GM12875 (cell line): ENCODE data around the gene IL36G.

ENCODE experiments used
- H3K4me3 ChIP-seq: one replicate; pipeline ENCODE4 v1.5.1; 2011; ENCODE audit warnings: low read depth, low read length, control low read depth
- CTCF ChIP-seq: IDR thresholded peaks from 2 replicates; pipeline ENCODE4 v1.5.1; 2011; ENCODE audit warnings: low read depth, mild to moderate bottlenecking, control low read depth, inconsistent platforms, low read length, moderate library complexity, borderline replicate concordance; ENCODE audit not compliant: insufficient read depth

The IL36G gene

DNA sequence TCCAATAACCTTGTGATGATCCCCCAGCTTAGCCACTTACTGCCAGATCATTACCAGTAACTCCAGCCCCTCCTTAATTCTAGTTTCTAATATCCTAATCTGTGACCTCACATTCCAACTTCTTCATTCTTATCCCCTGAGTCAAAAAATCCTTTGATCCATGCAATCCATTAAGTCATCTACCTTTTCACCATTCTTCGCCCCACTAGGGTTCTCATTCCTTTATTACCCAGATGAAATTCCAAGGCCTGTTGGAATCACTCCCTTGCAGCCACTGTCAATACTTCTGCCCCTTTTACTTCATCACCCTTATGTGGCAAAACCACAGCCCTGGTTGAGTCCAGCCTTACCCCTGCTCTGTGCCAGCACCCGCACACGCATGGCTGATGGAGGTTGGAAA is 20.3 kb upstream of the IL36G start:
- no peak for TF ChIP-seq CTCF
- no peak overlapping the region for H3K4me3 ChIP-seq

DNA sequence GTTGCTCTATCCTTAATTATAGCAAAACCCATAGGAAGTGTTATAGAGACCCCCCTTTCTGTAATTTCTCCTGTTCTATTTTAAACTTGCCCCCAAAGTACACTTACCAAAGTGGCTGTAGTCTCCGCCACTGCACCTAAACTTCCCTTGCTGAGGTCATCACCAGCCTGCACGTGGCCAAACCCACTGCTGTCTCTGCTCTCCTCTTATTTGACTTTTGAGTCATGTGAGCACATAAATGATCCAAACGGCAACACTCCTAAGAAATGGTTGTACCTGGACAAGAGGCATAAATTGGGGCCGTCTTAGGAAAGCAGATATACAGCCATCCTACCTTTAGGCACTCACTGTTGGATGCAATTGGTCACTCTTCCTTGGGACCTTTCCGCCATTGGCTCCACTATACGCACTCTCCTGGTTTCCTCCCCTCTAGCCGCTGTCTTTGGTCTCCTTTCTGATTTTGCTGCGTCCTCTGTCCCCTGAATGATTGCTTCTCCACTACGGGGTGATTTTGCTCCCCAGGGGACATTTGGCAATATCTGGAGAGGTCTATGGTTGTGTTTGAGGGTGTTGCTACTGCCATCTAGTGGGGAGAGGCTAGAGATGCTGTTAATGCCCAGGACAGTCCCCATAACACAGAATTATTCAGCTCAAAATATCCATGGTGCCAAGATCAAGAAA is 19.2 kb upstream of the IL36G start:
- no peak overlapping the region for H3K4me3 ChIP-seq
- TF ChIP-seq CTCF: peak; percentile 88

- H3K4me3 ChIP-seq: no peak overlapping the region
- TF ChIP-seq CTCF: no peak
Observed at GRCh38 chr2:112959109-112959812, 18.5 kb upstream of the IL36G start.

GRCh38 chr2:112960230-112960825 is 17.5 kb upstream of the IL36G start:
- H3K4me3 ChIP-seq: no peak overlapping the region
- TF ChIP-seq CTCF: no peak

DNA sequence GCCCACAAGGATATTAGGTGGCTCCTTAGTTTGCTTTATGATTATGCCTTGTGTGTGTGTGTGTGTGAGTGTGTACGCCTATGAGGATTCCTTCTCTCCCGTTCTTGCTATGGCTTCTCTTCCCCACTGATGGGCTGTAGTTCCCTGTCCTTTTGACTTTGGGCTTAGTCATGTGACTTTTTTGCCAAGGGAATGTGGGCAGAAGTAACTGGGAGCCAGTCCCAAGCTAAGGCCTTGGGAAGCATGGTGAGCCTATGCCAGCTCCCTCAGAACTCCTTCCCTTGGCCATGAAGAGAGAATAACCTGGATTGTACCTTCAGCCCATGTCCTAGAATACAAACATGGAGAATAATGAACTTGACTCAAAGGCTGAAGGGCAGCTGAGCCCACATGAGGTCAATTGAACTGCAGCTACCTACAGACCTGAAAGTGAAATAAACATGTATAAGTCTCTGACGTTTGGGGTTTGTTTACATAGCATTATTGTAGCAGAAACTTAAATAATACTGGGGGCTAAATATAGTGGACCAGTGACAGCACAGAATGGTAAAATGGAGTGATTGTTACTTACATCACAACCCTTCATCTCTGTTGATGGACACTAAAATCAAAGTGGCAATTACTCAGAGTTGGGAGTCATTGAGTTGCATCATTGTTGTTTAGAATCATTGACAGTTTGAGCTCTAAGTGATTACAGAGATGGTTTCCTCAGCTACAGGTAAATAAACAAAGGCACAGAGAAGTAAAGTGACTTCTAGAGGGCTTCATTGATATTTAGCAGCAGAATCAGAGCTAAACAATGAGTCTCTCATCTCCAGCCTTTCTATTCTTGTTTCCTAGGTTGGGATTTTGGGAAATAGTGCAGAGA is 15.3 kb upstream of the IL36G start:
- H3K4me3 ChIP-seq: no peak overlapping the region
- no peak for TF ChIP-seq CTCF

DNA sequence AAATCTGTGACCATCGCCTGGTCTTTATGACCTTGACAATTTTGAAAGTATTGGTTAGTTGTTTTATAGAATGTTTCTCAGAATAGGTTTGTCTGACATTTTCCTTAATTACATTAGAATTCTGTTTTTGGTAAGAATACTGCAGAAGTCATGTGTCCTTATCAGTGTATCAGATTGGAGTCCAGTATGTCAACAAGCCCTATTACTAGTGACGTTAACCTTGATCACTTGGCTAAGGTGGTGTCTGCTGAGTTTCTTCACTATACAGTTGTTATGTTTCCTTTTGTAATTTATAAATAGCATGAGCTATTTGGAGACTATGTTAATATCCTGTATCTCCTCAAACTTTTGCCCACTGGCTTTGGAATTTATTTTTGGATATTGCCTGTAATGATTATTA is 10.8 kb upstream of the IL36G start:
- no peak for TF ChIP-seq CTCF
- H3K4me3 ChIP-seq: no peak overlapping the region
